Small intestine (tissue), 7 donors: Measurements from ENCODE around the gene NANP. TPM values are rescaled to one million over a fixed set of nuclear protein-coding genes. Genes with fewer than 3 reads are reported as not detected.

Experiments used
- DNase-seq, 2 donors: peaks; one replicate each; pipeline versions ENCODE4 v3.0.0 to v3.0.0-alpha.2; 2013
- FAIRE-seq: peaks from 2 replicates; lab custom pipeline; 2012; peaks lifted over from hg19 to GRCh38; lab: Jason Lieb, UNC
- H3K27ac ChIP-seq, 3 donors: one replicate each; pipeline ENCODE4 v1.5.1; 2013; ENCODE audit warnings: low read length in 2 of 3, mild to moderate bottlenecking in 2 of 3, control low read depth in 1 of 3, inconsistent platforms in 1 of 3, low read depth in 1 of 3, moderate library complexity in 1 of 3
- H3K27me3 ChIP-seq, 3 donors: one replicate each; pipeline ENCODE4 v1.6.1; 2013; ENCODE audit warnings: low read length in 3 of 3, inconsistent platforms in 1 of 3; ENCODE audit not compliant: control insufficient read depth in 3 of 3, insufficient read depth in 3 of 3
- H3K36me3 ChIP-seq, 3 donors: one replicate each; pipeline ENCODE4 v1.6.1; 2013; ENCODE audit warnings: low read length in 3 of 3, inconsistent platforms in 1 of 3, low read depth in 1 of 3, mild to moderate bottlenecking in 1 of 3, moderate library complexity in 1 of 3; ENCODE audit not compliant: control insufficient read depth in 3 of 3, insufficient read depth in 2 of 3
- H3K4me1 ChIP-seq, 3 donors: one replicate each; pipeline ENCODE4 v1.6.1; 2013; ENCODE audit warnings: low read length in 2 of 3, inconsistent platforms in 1 of 3, low read depth in 1 of 3, mild to moderate bottlenecking in 1 of 3, moderate library complexity in 1 of 3; ENCODE audit not compliant: control insufficient read depth in 3 of 3, insufficient read depth in 2 of 3
- H3K4me3 ChIP-seq, 3 donors: one replicate each; pipeline ENCODE4 v1.5.1; 2013; ENCODE audit warnings: low read length in 3 of 3, control low read depth in 1 of 3, inconsistent platforms in 1 of 3, low read depth in 1 of 3, mild to moderate bottlenecking in 1 of 3, moderate library complexity in 1 of 3
- H3K9me3 ChIP-seq, 2 donors: one replicate each; pipeline ENCODE4 v1.6.1; 2013; ENCODE audit warnings: low read depth in 1 of 2, low read length in 1 of 2; ENCODE audit not compliant: control insufficient read depth in 2 of 2, insufficient read depth in 1 of 2
- WGBS, 3 donors: extraction: QIAGEN DNeasy Blood & Tissue Kit; methylation state at CpG; one replicate each; pipeline ENCODE4 v1.1.7; 2013; 5-methylcytosine and 5-hydroxymethylcytosine counted together
- polyA plus RNA-seq, 4 donors: library from polyadenylated mRNA; stranded (reverse) in 3 of 4; unstranded in 1 of 4; fragments of 200-250 nt in 3 of 4; fragments of 120-200 nt in 1 of 4; gene quantifications; one replicate each; pipeline versions ENCODE4 v1.2.1 to v1.2.3, GENCODE V29; 2013
- donor health status: healthy with polysubstance abuse.
- donor health status: control.
- donor health status: control.
- donor health status: Bipolar disorder and iron deficiency.
- donor health status: healthy.

NANP gene
- polyA plus RNA-seq, 4 donors = 1.6 to 5.1 (median 2.7) TPM

GRCh38 chr20:25573288-25574251, 50.2 kb downstream of the NANP start:
- 87 to 88% (median 87%) methylated on average over 6 of the region's 6 CpGs for WGBS, 3 donors
- H3K9me3 ChIP-seq = no peaks in the 10 kb centered on the region
- FAIRE-seq = no peak
- H3K27ac ChIP-seq = no peak overlapping the region
- H3K27me3 ChIP-seq = no peaks in the 10 kb centered on the region
- peak in 1 of 2 donors; percentile 31 for DNase-seq
- H3K36me3 ChIP-seq = peaks cover 0 to 16% (median 0%) of the 10 kb centered on the region in 3 donors
- H3K4me1 ChIP-seq = peaks cover 0 to 6% (median 0%) of the 10 kb centered on the region in 3 donors
- H3K4me3 ChIP-seq = no peak overlapping the region

- H3K27me3 ChIP-seq = no peaks in the 10 kb centered on the region
- WGBS, 3 donors = 74 to 90% (median 78%) methylated on average over 2 of the region's 2 CpGs
- DNase-seq (peak; percentile 6 to 41), FAIRE-seq (no peak)
- H3K9me3 ChIP-seq = no peaks in the 10 kb centered on the region
- no peak overlapping the region for H3K27ac ChIP-seq
- peaks cover 0 to 6% (median 0%) of the 10 kb centered on the region in 3 donors for H3K4me1 ChIP-seq
- no peak overlapping the region for H3K4me3 ChIP-seq
- H3K36me3 ChIP-seq = peaks cover 0 to 12% (median 0%) of the 10 kb centered on the region in 3 donors
These were observed 52.0 kb downstream of the NANP start for GRCh38 chr20:25571817-25572216.

- H3K4me1 ChIP-seq = peaks cover 0 to 6% (median 0%) of the 10 kb centered on the region in 3 donors
- FAIRE-seq = no peak
- H3K27ac ChIP-seq = peak overlapping the region in 1 of 3 donors; percentile 44
- WGBS, 3 donors = 33 to 50% (median 38%) methylated on average over 2 of the region's 2 CpGs
- H3K36me3 ChIP-seq = peaks cover 0 to 11% (median 0%) of the 10 kb centered on the region in 3 donors
- peak; percentile 12 to 39 for DNase-seq
- no peaks in the 10 kb centered on the region for H3K27me3 ChIP-seq
- no peaks in the 10 kb centered on the region for H3K9me3 ChIP-seq
- H3K4me3 ChIP-seq = no peak overlapping the region
These were observed 52.6 kb downstream of the NANP start for GRCh38 chr20:25571240-25571639.

GRCh38 chr20:25570148-25570530, 53.7 kb downstream of the NANP start:
- WGBS, 3 donors = 86 to 94% (median 93%) methylated on average over 7 of the region's 7 CpGs
- FAIRE-seq = no peak
- H3K27me3 ChIP-seq = no peaks in the 10 kb centered on the region

GRCh38 chr20:25567286-25567685, 56.5 kb downstream of the NANP start:
- Histone ChIP-seq H3K4me1 (peaks cover 0 to 6% (median 0%) of the 10 kb centered on the region in 3 donors), H3K27me3 (no peaks in the 10 kb centered on the region), H3K36me3 (peaks cover 0 to 11% (median 0%) of the 10 kb centered on the region in 3 donors), H3K4me3 (no peak overlapping the region), H3K9me3 (peaks cover 0 to 3% of the 10 kb centered on the region in 2 donors), H3K27ac (no peak overlapping the region)
- 75 to 92% (median 86%) methylated on average over 2 of the region's 2 CpGs for WGBS, 3 donors
- DNase-seq (no peak), FAIRE-seq (no peak)

More at GRCh38 chr20:25570148-25570530, 53.7 kb downstream of the NANP start:
- Histone ChIP-seq H3K27ac (no peak overlapping the region), H3K9me3 (no peaks in the 10 kb centered on the region), H3K4me3 (no peak overlapping the region), H3K4me1 (peaks cover 0 to 6% (median 0%) of the 10 kb centered on the region in 3 donors), H3K36me3 (peaks cover 0 to 11% (median 0%) of the 10 kb centered on the region in 3 donors)
- no peak for DNase-seq

GRCh38 chr20:25566821-25567220, 57.0 kb downstream of the NANP start:
- 84 to 97% (median 84%) methylated on average over 2 of the region's 2 CpGs for WGBS, 3 donors
- no peak overlapping the region for H3K27ac ChIP-seq
- FAIRE-seq = no peak

GRCh38 chr20:25565578-25566157, 58.1 kb downstream of the NANP start:
- Histone ChIP-seq H3K27me3 (no peaks in the 10 kb centered on the region), H3K9me3 (peaks cover 0 to 3% of the 10 kb centered on the region in 2 donors), H3K36me3 (peaks cover 0 to 9% (median 0%) of the 10 kb centered on the region in 3 donors), H3K27ac (no peak overlapping the region), H3K4me1 (no peaks in the 10 kb centered on the region), H3K4me3 (no peak overlapping the region)
- WGBS, 3 donors = 82 to 94% (median 86%) methylated on average over 6 of the region's 6 CpGs
- no peak for FAIRE-seq
- DNase-seq = no peak

More at GRCh38 chr20:25566821-25567220, 57.0 kb downstream of the NANP start:
- Histone ChIP-seq H3K27me3 (no peaks in the 10 kb centered on the region), H3K9me3 (peaks cover 0 to 3% of the 10 kb centered on the region in 2 donors), H3K4me1 (peaks cover 0 to 6% (median 0%) of the 10 kb centered on the region in 3 donors), H3K36me3 (peaks cover 0 to 11% (median 0%) of the 10 kb centered on the region in 3 donors), H3K4me3 (no peak overlapping the region)
- no peak for DNase-seq

GRCh38 chr20:25563876-25564275, 59.9 kb downstream of the NANP start:
- H3K27ac ChIP-seq = no peak overlapping the region
- peaks cover 0 to 6% (median 0%) of the 10 kb centered on the region in 3 donors for H3K36me3 ChIP-seq
- H3K9me3 ChIP-seq = peaks cover 0 to 3% of the 10 kb centered on the region in 2 donors
- FAIRE-seq (no peak), DNase-seq (no peak)
- no peaks in the 10 kb centered on the region for H3K4me1 ChIP-seq
- no peak overlapping the region for H3K4me3 ChIP-seq
- WGBS, 3 donors = 93 to 96% (median 96%) methylated on average over 6 of the region's 6 CpGs
- no peaks in the 10 kb centered on the region for H3K27me3 ChIP-seq
